Midbrain (tissue), 1 donor: ENCODE results near the gene MRPL47.
A peak's percentile ranks its signal among the peaks of the same experiment; 100 is the strongest.

Experiments used
- DNase-seq: peaks from one replicate; lab custom pipeline; 2025; lab: John Stamatoyannopoulos, UW

Gene MRPL47

GRCh38 chr3:179590669-179591068, 13.8 kb downstream of the MRPL47 start:
- no peak for DNase-seq

GRCh38 chr3:179589143-179589542, 15.3 kb downstream of the MRPL47 start:
- DNase-seq, result no peak

GRCh38 chr3:179580992-179581391, 23.4 kb downstream of the MRPL47 start:
- DNase-seq, result no peak

GRCh38 chr3:179565496-179565895, 38.9 kb downstream of the MRPL47 start:
- DNase-seq, result no peak

- peak; percentile 10 for DNase-seq
Measured at GRCh38 chr3:179563271-179563783, 41.1 kb downstream of the MRPL47 start.

- peak; percentile 99 for DNase-seq
Measured at GRCh38 chr3:179562591-179563270, 41.7 kb downstream of the MRPL47 start, which contains the start of gene ACTL6A. Gene ACTL6A (plus strand): TSS chr3:179562926. CDS start chr3:179563093, 167 bp downstream.

GRCh38 chr3:179560791-179561190, 43.6 kb downstream of the MRPL47 start:
- no peak for DNase-seq

- peak; percentile 74 for DNase-seq
Measured at GRCh38 chr3:179558742-179559364, 45.6 kb downstream of the MRPL47 start.

- no peak for DNase-seq
Measured at GRCh38 chr3:179551349-179552105, 52.9 kb downstream of the MRPL47 start.

- DNase-seq, result no peak
Measured at GRCh38 chr3:179546814-179547241, 57.6 kb downstream of the MRPL47 start.

GRCh38 chr3:179544981-179545645, 59.3 kb downstream of the MRPL47 start:
- no peak for DNase-seq

GRCh38 chr3:179542375-179542774, 62.1 kb downstream of the MRPL47 start:
- DNase-seq, result no peak

- DNase-seq, result no peak
Measured at GRCh38 chr3:179541596-179541995, 62.8 kb downstream of the MRPL47 start.

GRCh38 chr3:179541094-179541493, 63.3 kb downstream of the MRPL47 start:
- no peak for DNase-seq
